Nephron (organoid): ENCODE measurements around the gene PTPRZ1.

Experiments
- H3K27ac Mint-ChIP-seq, 3 experiments: 2 replicates each; pipeline ENCODE4 v1.8.0; 2020; ENCODE audit warnings: mixed read lengths in 3 of 3, mild to moderate bottlenecking in 2 of 3, moderate library complexity in 1 of 3
- H3K27me3 Mint-ChIP-seq: 2 replicates; pipeline ENCODE4 v1.8.0; 2021; ENCODE audit warnings: low read depth, mild to moderate bottlenecking, moderate library complexity, mixed read lengths
- H3K36me3 Mint-ChIP-seq: 2 replicates; pipeline ENCODE4 v1.8.0; 2020; ENCODE audit warnings: low read depth, mixed read lengths
- H3K4me1 Mint-ChIP-seq: 2 replicates; pipeline ENCODE4 v1.8.0; 2020; ENCODE audit warnings: mixed read lengths
- H3K4me3 Mint-ChIP-seq, 3 experiments: 2 replicates each; pipeline ENCODE4 v1.8.0; 2020; ENCODE audit warnings: mild to moderate bottlenecking in 3 of 3, mixed read lengths in 3 of 3, moderate library complexity in 2 of 3
- H3K9me3 Mint-ChIP-seq: 2 replicates; pipeline ENCODE4 v1.8.0; 2020; ENCODE audit warnings: mixed read lengths
- TF ChIP-seq, protein P1 (sequence below), 3 experiments: fragments of 200-600 bp; sonication (generic); IDR thresholded peaks; one replicate each; pipeline ENCODE4 v1.5.0; 2021; ENCODE audit warnings: antibody characterized with exemption in 3 of 3; ENCODE audit not compliant: unreplicated experiment in 3 of 3

PTPRZ1 gene

DNA sequence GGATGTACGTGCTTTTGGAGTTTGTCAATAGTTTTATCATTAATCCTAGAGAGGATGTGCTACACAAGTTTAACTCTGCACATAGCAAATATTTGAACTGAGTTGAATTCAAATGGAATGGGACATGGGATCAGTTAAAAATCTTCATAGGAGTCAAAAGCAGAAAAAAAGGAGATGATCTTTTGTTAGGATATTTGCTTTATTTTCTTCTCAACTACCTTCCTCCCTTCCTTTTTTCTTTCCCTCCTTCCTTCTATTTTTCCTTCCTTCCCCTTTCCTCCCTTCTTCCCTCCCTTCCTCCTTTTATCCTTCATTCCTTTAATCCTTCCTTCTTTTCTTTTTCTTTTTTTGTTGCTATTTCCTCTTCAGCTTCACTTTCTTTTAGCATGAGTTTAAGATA, 6.6 kb downstream of the PTPRZ1 start:
- no peak overlapping the region for H3K4me3 Mint-ChIP-seq
- no peaks in the 10 kb centered on the region for H3K36me3 Mint-ChIP-seq
- H3K27ac Mint-ChIP-seq = no peak overlapping the region
- peaks cover 23% of the 10 kb centered on the region for H3K27me3 Mint-ChIP-seq
- TF ChIP-seq, protein P1, sequence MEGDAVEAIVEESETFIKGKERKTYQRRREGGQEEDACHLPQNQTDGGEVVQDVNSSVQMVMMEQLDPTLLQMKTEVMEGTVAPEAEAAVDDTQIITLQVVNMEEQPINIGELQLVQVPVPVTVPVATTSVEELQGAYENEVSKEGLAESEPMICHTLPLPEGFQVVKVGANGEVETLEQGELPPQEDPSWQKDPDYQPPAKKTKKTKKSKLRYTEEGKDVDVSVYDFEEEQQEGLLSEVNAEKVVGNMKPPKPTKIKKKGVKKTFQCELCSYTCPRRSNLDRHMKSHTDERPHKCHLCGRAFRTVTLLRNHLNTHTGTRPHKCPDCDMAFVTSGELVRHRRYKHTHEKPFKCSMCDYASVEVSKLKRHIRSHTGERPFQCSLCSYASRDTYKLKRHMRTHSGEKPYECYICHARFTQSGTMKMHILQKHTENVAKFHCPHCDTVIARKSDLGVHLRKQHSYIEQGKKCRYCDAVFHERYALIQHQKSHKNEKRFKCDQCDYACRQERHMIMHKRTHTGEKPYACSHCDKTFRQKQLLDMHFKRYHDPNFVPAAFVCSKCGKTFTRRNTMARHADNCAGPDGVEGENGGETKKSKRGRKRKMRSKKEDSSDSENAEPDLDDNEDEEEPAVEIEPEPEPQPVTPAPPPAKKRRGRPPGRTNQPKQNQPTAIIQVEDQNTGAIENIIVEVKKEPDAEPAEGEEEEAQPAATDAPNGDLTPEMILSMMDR (IDR thresholded peaks at IDR 0.05; ENCODE audit: unreplicated experiment in 3 of 3) = no peak
- H3K9me3 Mint-ChIP-seq = peaks cover 3% of the 10 kb centered on the region
- H3K4me1 Mint-ChIP-seq = peaks cover under 1% of the 10 kb centered on the region

DNA sequence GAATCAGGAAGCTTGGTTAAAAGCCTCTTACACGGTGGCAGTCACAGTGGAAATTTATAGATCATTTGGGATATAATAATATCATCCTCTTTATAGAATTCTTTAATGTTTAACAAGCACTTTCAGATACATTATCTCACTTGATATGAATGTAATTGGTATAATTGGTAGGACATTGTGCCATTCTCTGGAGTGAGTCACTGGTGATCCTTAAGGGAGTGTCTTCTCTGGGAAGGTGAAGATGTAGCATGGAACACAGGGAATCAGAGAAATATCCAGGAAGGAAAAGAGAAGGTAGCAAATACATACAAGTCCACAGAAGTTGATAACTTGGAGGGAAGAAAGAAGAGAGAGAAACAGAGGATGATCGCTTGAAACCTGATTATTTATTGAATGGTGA, 9.8 kb downstream of the PTPRZ1 start:
- H3K4me1 Mint-ChIP-seq = no peaks in the 10 kb centered on the region

DNA sequence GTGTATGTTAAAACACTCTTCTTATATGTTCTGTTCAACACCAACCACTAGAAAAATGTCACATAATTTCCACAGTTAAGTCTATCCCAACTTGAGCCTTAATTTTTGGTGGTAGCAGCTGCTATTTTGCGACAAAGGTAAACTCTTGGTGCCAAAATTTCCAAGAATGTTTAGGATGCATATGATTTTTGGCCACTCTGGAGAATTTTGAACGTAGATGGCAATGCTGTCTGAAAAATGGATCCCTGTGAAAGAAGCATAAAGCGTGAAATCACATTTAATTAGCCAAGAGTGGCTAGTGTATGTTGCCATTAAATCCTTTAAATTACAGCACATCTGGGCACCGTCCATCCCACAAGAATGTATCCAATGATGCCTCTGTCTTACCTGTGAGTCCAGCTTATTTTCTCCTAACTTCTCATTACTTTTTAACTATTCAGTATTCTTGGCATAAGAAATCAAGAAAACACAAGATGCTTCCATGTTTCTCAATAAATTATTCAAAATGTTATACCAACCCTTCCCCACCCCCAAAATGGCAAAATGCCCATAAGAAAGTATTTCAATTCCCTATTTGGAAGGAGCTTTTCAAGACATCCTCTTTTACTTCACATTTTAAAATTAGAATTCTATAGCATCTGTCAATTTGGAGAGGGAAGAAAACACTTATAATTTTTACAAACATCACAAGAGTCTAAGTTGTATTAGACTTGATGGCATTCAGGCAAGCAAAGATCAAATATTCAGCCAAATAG, 12.4 kb downstream of the PTPRZ1 start:
- H3K4me3 Mint-ChIP-seq = no peak overlapping the region
- H3K9me3 Mint-ChIP-seq = no peaks in the 10 kb centered on the region
- no peaks in the 10 kb centered on the region for H3K27me3 Mint-ChIP-seq
- H3K27ac Mint-ChIP-seq = no peak overlapping the region
- H3K4me1 Mint-ChIP-seq = no peaks in the 10 kb centered on the region
- TF ChIP-seq, protein P1 (IDR thresholded peaks at IDR 0.05; ENCODE audit: unreplicated experiment in 3 of 3) = no peak
- H3K36me3 Mint-ChIP-seq = no peaks in the 10 kb centered on the region

More for the DNA sequence above, 9.8 kb downstream of the PTPRZ1 start:
- Mint-ChIP-seq H3K36me3 (no peaks in the 10 kb centered on the region), H3K27ac (no peak overlapping the region), H3K4me3 (no peak overlapping the region), H3K27me3 (no peaks in the 10 kb centered on the region), H3K9me3 (no peaks in the 10 kb centered on the region)
- TF ChIP-seq, protein P1 (IDR thresholded peaks at IDR 0.05; ENCODE audit: unreplicated experiment in 3 of 3) = no peak

DNA sequence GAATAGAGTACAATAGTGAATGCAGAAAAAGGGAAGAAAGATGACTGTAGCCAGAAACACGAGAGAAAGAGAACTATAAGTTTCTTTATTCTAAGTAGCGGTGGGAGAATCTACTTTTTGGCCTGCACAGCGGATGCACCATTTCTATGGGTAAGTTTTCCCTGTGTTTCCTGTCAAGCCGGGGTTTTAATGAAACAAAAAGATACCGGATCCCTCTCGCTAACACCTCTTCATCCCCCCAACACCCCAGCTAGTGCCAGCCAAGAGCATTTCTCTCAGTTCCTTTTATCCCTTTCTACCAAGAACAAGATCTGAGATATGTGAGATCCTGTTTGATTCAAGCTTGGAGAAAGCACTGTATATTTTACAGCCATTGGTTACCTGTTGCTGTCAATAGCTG, 14.7 kb downstream of the PTPRZ1 start:
- TF ChIP-seq, protein P1 (IDR thresholded peaks at IDR 0.05; ENCODE audit: unreplicated experiment in 3 of 3) = no peak

DNA sequence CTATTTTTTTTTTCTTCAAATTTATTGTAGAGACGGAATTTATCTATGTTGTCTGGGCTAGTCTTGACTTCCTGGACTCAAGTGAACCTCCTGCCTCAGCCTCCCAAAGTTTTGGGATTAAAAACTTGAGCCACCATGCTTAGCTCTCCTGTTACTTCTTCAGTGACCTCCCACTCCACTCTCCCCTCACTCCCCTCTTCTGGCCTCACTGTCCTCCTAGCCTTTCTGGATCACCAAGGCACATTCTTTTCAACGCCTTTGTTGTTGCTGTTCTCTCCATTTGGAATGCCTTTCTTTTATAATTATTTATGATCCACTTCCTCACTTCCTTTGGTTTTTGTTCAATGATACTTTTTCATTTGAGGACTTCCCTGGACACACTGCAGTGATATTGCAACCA, 17.9 kb downstream of the PTPRZ1 start:
- H3K36me3 Mint-ChIP-seq = no peaks in the 10 kb centered on the region
- TF ChIP-seq, protein P1 (IDR thresholded peaks at IDR 0.05; ENCODE audit: unreplicated experiment in 3 of 3) = no peak
- no peaks in the 10 kb centered on the region for H3K9me3 Mint-ChIP-seq
- no peaks in the 10 kb centered on the region for H3K4me1 Mint-ChIP-seq
- no peaks in the 10 kb centered on the region for H3K27me3 Mint-ChIP-seq
- no peak overlapping the region for H3K4me3 Mint-ChIP-seq
- H3K27ac Mint-ChIP-seq = no peak overlapping the region

More for the DNA sequence above, 14.7 kb downstream of the PTPRZ1 start:
- H3K4me3 Mint-ChIP-seq = no peak overlapping the region
- H3K9me3 Mint-ChIP-seq = no peaks in the 10 kb centered on the region
- H3K27ac Mint-ChIP-seq = no peak overlapping the region
- no peaks in the 10 kb centered on the region for H3K36me3 Mint-ChIP-seq
- no peaks in the 10 kb centered on the region for H3K27me3 Mint-ChIP-seq
- H3K4me1 Mint-ChIP-seq = no peaks in the 10 kb centered on the region

DNA sequence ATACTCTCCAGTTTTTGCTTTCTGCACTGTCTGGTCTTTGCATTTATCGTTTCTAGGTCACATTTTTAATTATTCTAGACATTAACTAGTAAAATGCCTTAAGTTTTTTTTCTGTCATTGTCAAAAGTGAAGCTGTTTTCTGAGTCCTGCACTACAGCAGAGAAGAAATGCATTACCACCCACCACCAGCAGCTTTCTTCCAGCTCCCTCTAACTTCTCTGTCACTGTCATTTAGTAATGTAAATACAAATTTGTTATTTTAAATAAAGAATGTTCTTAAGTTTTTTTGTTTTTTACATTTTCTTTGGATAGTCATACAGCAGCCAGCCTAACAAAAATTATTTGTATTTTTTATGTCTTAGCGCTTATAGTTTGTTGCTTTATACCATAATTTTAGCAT, 18.8 kb downstream of the PTPRZ1 start:
- Mint-ChIP-seq H3K9me3 (no peaks in the 10 kb centered on the region), H3K27ac (no peak overlapping the region), H3K36me3 (no peaks in the 10 kb centered on the region), H3K27me3 (no peaks in the 10 kb centered on the region), H3K4me1 (no peaks in the 10 kb centered on the region), H3K4me3 (no peak overlapping the region)
- TF ChIP-seq, protein P1 (IDR thresholded peaks at IDR 0.05; ENCODE audit: unreplicated experiment in 3 of 3) = no peak
